Stomach (tissue), 9 donors: ENCODE results near the gene MUC21. TPM values are rescaled to one million over a fixed set of nuclear protein-coding genes. Genes with fewer than 3 reads are reported as not detected.
"Not testable (repeated sequence)": the region's sequence is repeated elsewhere in the genome, so short reads cannot be mapped to it uniquely, and the experiment has no call there.

ENCODE experiments used
- DNase-seq, 2 donors: peaks; one replicate each; pipeline versions ENCODE4 v3.0.0 to v3.0.0-alpha.2; 2013 to 2019
- H3K27ac ChIP-seq, 5 donors: fragments of 200-600 bp in 4 of 5; sonication (generic) in 4 of 5; one replicate each; pipeline ENCODE4 v1.5.1; 2013 to 2019; ENCODE audit warnings: mild to moderate bottlenecking in 1 of 5, moderate library complexity in 1 of 5
- H3K27me3 ChIP-seq, 3 donors: fragments of 200-600 bp; sonication (generic); one replicate each; pipeline ENCODE4 v1.5.1; 2017 to 2019; ENCODE audit warnings: mixed run types in 1 of 3
- H3K36me3 ChIP-seq, 4 donors: fragments of 200-600 bp; sonication (generic); 1 replicate in 3 of 4; 2 replicates in 1 of 4; pipeline ENCODE4 v1.5.1; 2016 to 2019
- H3K4me1 ChIP-seq, 4 donors: fragments of 200-600 bp; sonication (generic); one replicate each; pipeline ENCODE4 v1.5.1; 2016 to 2019
- H3K4me3 ChIP-seq, 4 donors: fragments of 200-600 bp; sonication (generic) in 3 of 4; one replicate each; pipeline ENCODE4 v1.5.1; 2016 to 2019; ENCODE audit warnings: mild to moderate bottlenecking in 1 of 4
- H3K9me3 ChIP-seq, 4 donors: fragments of 200-600 bp; sonication (generic); one replicate each; pipeline ENCODE4 v1.5.1; 2016 to 2019
- EP300 ChIP-seq: sonication (generic); formaldehyde crosslinking; IDR thresholded peaks from one replicate; pipeline ENCODE4 v1.6.1; 2017; ENCODE audit warnings: antibody characterized with exemption
- POLR2A ChIP-seq, 4 donors: fragments of 450-650 bp; IDR thresholded peaks; one replicate each; pipeline ENCODE4 v1.6.1; 2016; ENCODE audit warnings: antibody characterized with exemption in 4 of 4, control low read depth in 2 of 4, mild to moderate bottlenecking in 1 of 4, moderate library complexity in 1 of 4
- POLR2AphosphoS5 ChIP-seq, 3 donors: sonication (generic); formaldehyde crosslinking; IDR thresholded peaks; one replicate each; pipeline ENCODE4 v1.6.1; 2016; ENCODE audit warnings: antibody characterized with exemption in 3 of 3
- WGBS, 5 donors: extraction: QIAGEN DNeasy Blood & Tissue Kit in 3 of 5; methylation state at CpG; one replicate each; pipeline versions ENCODE4 v1.1.5 to v1.1.7; 2013 to 2018; 5-methylcytosine and 5-hydroxymethylcytosine counted together
- intact Hi-C: fragments of 100-400 bp; cut with DNase I; formaldehyde crosslinking; loops from one replicate; pipeline ENCODE4 v1.15.1; 2023; ENCODE audit warnings: low total_unique reads
- polyA plus RNA-seq, 3 donors: library from polyadenylated mRNA; stranded (reverse); fragments of 200-250 nt; gene quantifications; one replicate each; pipeline ENCODE4 v1.2.3, GENCODE V29; 2013
- total RNA-seq, 5 donors: library from RNA; depleted of rRNA; stranded (reverse); fragments of >200 nt; gene quantifications; one replicate each; pipeline versions ENCODE4 v1.1.0 to v1.2.3, GENCODE V29; 2014 to 2016
- TF ChIP-seq, protein P1 (sequence below), 7 experiments: fragments of 450-650 bp in 4 of 7; fragments of 200-600 bp in 3 of 7; sonication (generic) in 3 of 7; IDR thresholded peaks; one replicate each; pipeline ENCODE4 v1.5.1; 2016 to 2019; ENCODE audit warnings: antibody characterized with exemption in 7 of 7, control low read depth in 2 of 7, mild to moderate bottlenecking in 1 of 7
- donor health status: healthy with polysubstance abuse.
- donor health status: Bipolar disorder and iron deficiency.
- donor health status: healthy.

Gene MUC21
- total and polyA plus RNA-seq, 8 donors: 0.18 to 131 (median 1.6) TPM; not detected in 1

DNA sequence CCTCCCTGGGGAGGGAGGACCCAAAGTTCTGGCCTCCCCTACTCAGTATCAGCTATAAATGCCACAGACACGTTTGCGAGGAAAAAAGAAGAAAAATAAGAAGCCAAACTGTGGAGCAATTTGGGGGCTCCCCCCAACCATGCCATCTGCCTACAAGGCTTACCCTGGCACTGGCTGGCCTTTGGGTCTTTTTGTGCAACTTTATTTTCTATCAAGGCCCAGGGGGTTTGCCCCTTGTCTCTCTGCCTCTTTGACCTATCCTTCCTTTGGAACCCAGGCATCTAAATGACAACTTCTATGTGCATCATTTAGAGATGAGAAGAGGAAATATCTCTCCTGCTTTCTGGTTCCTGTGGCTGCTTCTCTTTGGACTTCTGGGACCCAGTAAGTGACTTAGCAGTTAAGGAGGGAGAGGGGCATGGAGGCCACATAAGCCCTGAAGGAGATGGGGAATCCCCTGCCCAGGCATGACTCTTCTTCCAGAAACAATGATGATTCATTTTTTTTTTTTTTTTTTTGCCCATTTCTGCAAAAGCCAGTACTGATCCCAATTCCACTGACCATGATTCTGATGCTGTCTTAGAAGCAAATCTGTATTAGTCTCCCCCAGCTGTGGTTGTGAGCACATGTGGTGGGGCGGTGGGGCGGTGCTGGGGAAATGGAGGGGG lies 27.0 kb downstream of the MUC21 start, which contains the start of gene MUC22:
Gene MUC22 (plus strand): TSS at position 82 of the 668 bp plus-strand sequence. CDS start 233 bp downstream, at position 315.
- peaks cover 0 to 16% (median 0%) of the 10 kb centered on the region in 4 donors for H3K4me1 ChIP-seq
- peaks cover 0 to 8% (median 8%) of the 10 kb centered on the region in 4 donors for H3K9me3 ChIP-seq
- no peak within 1 kb of the TSS for H3K4me3 ChIP-seq
- DNase-seq: no peak
- no peaks in the 10 kb centered on the region for H3K36me3 ChIP-seq
- TF ChIP-seq POLR2A (IDR thresholded peaks at IDR 0.05): no peak
- no peak for TF ChIP-seq EP300
- TF ChIP-seq POLR2AphosphoS5 (IDR thresholded peaks at IDR 0.05): no peak
- TF ChIP-seq, protein P1, sequence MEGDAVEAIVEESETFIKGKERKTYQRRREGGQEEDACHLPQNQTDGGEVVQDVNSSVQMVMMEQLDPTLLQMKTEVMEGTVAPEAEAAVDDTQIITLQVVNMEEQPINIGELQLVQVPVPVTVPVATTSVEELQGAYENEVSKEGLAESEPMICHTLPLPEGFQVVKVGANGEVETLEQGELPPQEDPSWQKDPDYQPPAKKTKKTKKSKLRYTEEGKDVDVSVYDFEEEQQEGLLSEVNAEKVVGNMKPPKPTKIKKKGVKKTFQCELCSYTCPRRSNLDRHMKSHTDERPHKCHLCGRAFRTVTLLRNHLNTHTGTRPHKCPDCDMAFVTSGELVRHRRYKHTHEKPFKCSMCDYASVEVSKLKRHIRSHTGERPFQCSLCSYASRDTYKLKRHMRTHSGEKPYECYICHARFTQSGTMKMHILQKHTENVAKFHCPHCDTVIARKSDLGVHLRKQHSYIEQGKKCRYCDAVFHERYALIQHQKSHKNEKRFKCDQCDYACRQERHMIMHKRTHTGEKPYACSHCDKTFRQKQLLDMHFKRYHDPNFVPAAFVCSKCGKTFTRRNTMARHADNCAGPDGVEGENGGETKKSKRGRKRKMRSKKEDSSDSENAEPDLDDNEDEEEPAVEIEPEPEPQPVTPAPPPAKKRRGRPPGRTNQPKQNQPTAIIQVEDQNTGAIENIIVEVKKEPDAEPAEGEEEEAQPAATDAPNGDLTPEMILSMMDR (IDR thresholded peaks at IDR 0.05): no peak
- no peak within 1 kb of the TSS for H3K27ac ChIP-seq
- intact Hi-C loops: no loop called here
- whole genome bisulfite sequencing, 5 donors: 83 to 90% (median 86%) methylated on average over 4 of the region's 4 CpGs
- H3K27me3 ChIP-seq: no peaks in the 10 kb centered on the region

DNA sequence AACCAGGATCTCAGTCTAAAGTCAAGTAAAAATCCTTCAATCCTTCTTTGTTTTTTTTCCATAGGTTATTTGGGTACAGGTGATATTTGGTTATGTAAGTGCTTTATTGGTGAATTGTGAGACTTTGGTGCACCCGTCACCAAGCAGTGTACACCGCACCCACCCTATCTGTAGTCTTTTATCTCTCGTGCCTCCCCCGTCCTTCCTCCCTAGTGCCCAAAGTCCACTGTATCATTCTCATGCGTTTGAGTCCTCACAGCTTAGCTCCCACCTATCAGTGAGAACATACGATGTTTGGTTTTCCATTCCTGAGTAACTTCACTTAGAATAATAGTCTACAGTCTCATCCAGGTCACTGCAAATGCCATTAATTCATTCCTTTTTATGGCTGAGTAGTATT lies 27.6 kb downstream of the MUC21 start:
- intact Hi-C loops: no loop called here
- Histone ChIP-seq H3K36me3 (no peaks in the 10 kb centered on the region), H3K4me3 (no peak overlapping the region), H3K27ac (no peak overlapping the region), H3K27me3 (no peaks in the 10 kb centered on the region), H3K9me3 (peaks cover 0 to 8% (median 8%) of the 10 kb centered on the region in 4 donors), H3K4me1 (peaks cover 0 to 15% (median 0%) of the 10 kb centered on the region in 4 donors)
- TF ChIP-seq EP300 (no peak), POLR2AphosphoS5 (IDR thresholded peaks at IDR 0.05) (no peak)
- TF ChIP-seq, protein P1 (IDR thresholded peaks at IDR 0.05): no peak
- peak in 1 of 2 donors; percentile 11 for DNase-seq
- WGBS, 5 donors: 50 to 60% (median 52%) methylated on average over 6 of the region's 6 CpGs

DNA sequence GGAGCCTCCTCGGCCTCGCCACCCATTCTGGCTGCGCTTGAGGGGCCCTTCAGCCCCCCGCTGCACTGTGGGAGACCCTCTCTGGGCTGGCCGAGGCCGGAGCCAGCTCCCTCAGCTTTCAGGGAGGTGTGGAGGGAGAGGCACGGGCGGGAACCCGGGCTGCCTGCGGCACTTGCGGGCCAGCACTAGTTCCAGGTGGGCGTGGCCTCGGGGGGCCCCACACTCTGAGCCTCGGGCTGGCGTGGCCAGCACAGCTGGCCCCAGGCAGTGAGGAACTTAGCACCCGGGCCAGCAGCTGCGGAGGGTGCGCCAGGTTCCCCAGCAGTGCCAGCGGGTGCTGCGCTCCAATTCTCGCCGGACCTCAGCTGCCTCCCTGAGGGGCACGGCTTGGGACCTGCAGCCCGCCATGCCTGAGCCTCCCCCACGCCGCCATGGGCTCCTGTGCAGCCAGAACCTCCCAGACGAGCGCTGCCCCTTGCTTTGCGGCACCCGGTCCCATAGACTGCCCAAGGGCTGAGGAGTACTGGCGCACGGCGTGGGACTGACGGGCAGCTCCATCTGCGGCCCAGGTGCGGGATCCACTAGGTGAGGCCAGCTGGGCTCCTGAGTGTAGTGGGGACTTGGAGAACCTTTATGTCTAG lies 33.3 kb downstream of the MUC21 start:
- Histone ChIP-seq H3K36me3 (no peaks in the 10 kb centered on the region), H3K4me1 (no peaks in the 10 kb centered on the region), H3K27ac (no peak overlapping the region), H3K4me3 (no peak overlapping the region), H3K9me3 (peaks cover 0 to 8% (median 8%) of the 10 kb centered on the region in 4 donors), H3K27me3 (no peaks in the 10 kb centered on the region)
- intact Hi-C loops: no loop called here
- TF ChIP-seq POLR2AphosphoS5 (IDR thresholded peaks at IDR 0.05) (no peak), POLR2A (IDR thresholded peaks at IDR 0.05) (no peak), EP300 (no peak)
- TF ChIP-seq, protein P1 (IDR thresholded peaks at IDR 0.05): no peak
- DNase-seq: no peak
- WGBS, 5 donors: 93 to 96% (median 93%) methylated on average over 8 to 36 of the region's 36 CpGs

DNA sequence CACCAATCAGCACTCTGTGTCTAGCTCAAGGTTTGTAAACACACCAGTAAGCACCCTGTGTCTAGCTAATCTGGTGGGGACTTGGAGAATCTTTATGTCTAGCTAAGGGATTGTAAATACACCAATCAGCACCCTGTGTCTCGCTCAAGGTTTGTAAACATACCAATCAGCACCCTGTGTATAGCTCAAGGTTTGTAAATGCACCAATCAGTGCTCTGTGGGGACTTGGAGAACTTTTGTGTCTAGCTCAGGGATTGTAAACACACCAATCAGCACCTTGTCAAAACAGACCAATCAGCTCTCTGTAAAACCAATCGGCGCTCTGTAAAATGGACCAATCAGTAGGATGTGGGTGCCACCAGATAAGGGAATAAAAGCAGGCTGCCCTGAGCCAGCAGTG lies 33.9 kb downstream of the MUC21 start:
- H3K4me1 ChIP-seq, H3K9me3 ChIP-seq, H3K27me3 ChIP-seq, H3K36me3 ChIP-seq, H3K27ac ChIP-seq, DNase-seq, H3K4me3 ChIP-seq, intact Hi-C loops: not testable (repeated sequence)
- 84 to 96% (median 91%) methylated on average over 2 to 3 of the region's 3 CpGs for WGBS, 5 donors

DNA sequence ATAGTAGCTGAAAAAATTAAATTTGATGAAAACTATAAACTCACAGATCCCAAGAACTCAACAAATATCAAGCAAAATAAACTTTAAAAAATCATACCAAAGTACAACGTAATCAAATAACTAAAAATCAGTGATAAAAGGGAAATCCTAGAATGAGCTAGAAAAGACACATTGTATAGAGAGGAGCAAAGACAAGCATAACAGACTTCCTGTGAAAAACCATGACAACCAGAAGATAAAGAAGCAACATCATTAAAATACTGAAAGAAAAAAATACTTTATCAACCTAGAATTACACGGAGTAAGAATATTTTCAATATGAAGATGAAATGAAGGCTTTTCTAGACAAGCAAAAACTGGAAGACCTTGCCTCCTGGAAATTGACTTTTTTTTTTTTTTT lies 36.5 kb downstream of the MUC21 start:
- Histone ChIP-seq H3K4me1 (no peaks in the 10 kb centered on the region), H3K9me3 (peaks cover 0 to under 1% (median under 1%) of the 10 kb centered on the region in 4 donors), H3K27me3 (peaks cover 0 to 6% (median 0%) of the 10 kb centered on the region in 3 donors), H3K27ac (no peak overlapping the region), H3K36me3 (no peaks in the 10 kb centered on the region), H3K4me3 (no peak overlapping the region)
- intact Hi-C loops: no loop called here
- TF ChIP-seq EP300 (no peak), POLR2A (IDR thresholded peaks at IDR 0.05) (no peak), POLR2AphosphoS5 (IDR thresholded peaks at IDR 0.05) (no peak)
- TF ChIP-seq, protein P1 (IDR thresholded peaks at IDR 0.05): no peak
- 79 to 97% (median 92%) methylated on average over 2 of the region's 2 CpGs for WGBS, 5 donors
- no peak for DNase-seq

DNA sequence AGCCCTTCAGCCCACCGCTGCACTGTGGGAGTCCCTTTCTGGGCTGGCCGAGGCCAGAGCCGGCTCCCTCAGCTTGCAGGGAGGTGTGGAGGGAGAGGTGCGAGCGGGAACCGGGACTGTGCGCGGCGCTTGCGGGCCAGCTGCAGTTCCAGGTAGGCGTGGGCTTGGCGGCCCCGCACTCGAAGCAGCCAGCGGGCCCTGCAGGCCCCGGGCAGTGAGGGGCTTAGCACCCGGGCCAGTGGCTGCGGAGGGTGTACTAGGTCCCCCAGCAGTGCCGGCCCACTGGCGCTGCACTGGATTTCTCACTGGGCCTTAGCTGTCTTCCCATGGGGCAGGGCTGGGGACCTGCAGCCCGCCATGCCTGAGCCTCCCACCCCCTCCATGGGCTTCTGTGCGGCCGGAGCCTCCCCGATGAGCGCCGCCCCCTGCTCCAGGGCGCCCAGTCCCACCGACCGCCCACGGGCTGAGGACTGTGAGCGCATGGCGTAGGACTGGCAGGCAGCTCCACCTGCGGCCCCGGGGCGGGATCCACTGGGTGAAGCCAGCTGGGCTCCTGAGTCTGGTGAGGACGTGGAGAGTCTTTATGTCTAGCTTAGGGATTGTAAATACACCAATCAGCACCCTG lies 37.2 kb downstream of the MUC21 start:
- H3K36me3 ChIP-seq, H3K4me3 ChIP-seq, DNase-seq, H3K27me3 ChIP-seq, H3K27ac ChIP-seq, intact Hi-C loops, H3K9me3 ChIP-seq, H3K4me1 ChIP-seq: not testable (repeated sequence)
- WGBS, 5 donors: 85 to 97% (median 96%) methylated on average over 24 to 36 of the region's 36 CpGs
